ENCODE results near the gene RNF38.

DNA sequence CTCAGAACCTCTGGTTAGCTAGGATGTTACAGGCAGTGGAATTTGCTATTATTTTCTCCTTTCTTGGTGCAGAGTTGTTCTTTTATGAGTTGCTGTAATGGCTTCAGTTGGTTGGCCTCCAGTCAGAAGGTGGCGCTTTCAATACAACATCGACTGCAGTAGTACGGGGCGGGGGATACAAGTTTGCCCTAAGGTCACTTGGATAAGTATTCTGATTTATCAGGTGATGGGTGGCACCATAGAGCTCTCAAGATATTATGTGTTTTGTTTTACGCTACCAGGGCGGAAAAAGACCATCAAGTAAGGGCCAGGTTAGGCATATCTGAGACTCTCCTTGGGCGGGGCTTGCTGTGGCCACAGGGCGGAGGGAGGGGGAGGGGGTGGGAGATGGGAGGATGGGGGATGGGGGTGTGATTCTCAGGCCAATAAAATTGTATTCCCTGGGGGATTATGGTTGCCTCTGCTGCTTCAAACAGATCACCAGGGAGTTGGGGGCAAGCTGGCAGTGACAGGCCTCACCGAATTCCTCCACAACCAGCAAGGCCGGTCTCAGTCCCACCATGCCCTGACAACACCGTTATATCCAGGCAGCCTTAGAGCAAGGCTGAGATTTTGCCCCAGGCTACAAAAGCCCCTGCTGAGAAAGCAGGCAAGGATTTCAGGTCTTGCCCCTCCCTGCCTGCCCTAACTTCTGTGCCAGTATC is 15.9 kb upstream of the RNF38 start:
- TF ChIP-seq EGR1 (IDR thresholded peaks at IDR 0.05) (no peak), TAF1 (IDR thresholded peaks at IDR 0.05; ENCODE audit: low read depth) (no peak)
- TF ChIP-seq, protein P1, sequence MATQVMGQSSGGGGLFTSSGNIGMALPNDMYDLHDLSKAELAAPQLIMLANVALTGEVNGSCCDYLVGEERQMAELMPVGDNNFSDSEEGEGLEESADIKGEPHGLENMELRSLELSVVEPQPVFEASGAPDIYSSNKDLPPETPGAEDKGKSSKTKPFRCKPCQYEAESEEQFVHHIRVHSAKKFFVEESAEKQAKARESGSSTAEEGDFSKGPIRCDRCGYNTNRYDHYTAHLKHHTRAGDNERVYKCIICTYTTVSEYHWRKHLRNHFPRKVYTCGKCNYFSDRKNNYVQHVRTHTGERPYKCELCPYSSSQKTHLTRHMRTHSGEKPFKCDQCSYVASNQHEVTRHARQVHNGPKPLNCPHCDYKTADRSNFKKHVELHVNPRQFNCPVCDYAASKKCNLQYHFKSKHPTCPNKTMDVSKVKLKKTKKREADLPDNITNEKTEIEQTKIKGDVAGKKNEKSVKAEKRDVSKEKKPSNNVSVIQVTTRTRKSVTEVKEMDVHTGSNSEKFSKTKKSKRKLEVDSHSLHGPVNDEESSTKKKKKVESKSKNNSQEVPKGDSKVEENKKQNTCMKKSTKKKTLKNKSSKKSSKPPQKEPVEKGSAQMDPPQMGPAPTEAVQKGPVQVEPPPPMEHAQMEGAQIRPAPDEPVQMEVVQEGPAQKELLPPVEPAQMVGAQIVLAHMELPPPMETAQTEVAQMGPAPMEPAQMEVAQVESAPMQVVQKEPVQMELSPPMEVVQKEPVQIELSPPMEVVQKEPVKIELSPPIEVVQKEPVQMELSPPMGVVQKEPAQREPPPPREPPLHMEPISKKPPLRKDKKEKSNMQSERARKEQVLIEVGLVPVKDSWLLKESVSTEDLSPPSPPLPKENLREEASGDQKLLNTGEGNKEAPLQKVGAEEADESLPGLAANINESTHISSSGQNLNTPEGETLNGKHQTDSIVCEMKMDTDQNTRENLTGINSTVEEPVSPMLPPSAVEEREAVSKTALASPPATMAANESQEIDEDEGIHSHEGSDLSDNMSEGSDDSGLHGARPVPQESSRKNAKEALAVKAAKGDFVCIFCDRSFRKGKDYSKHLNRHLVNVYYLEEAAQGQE (IDR thresholded peaks at IDR 0.05; ENCODE audit: low read depth): no peak
